ENCODE measurements around the gene HAVCR1. TPM values are rescaled to one million over a fixed set of nuclear protein-coding genes. Genes with fewer than 3 reads are reported as not detected.
"Not testable (repeated sequence)": the region's sequence is repeated elsewhere in the genome, so short reads cannot be mapped to it uniquely, and the experiment has no call there.

Gene HAVCR1
- total RNA-seq (2014; rRNA removed; shearing (Covaris generic)), result not detected in 2 replicates
- polyA plus RNA-seq (2014; cell fraction: nucleus; rRNA removed), result not detected in 2 replicates

- DNase-seq (ENCODE audit: extremely low read depth, low read depth), result no peak
Measured at GRCh38 chr5:157059093-157059539, at the start of gene HAVCR1. HAVCR1 (minus strand) TSS chr5:157059116; CDS start chr5:157057943, 1,173 bp downstream.

GRCh38 chr5:157107508-157107907 is 48.6 kb upstream of the HAVCR1 start:
- no peak for DNase-seq (ENCODE audit: extremely low read depth, low read depth)

GRCh38 chr5:157106630-157107461 is 47.9 kb upstream of the HAVCR1 start:
- DNase-seq (ENCODE audit: extremely low read depth, low read depth), result no peak

GRCh38 chr5:157100140-157100679 is 41.3 kb upstream of the HAVCR1 start:
- DNase-seq (ENCODE audit: extremely low read depth, low read depth), result peak; percentile 15

- no peak for DNase-seq (ENCODE audit: extremely low read depth, low read depth)
Measured at GRCh38 chr5:157088342-157088990, 29.6 kb upstream of the HAVCR1 start.

- DNase-seq (ENCODE audit: extremely low read depth, low read depth), result no peak
Measured at GRCh38 chr5:157086751-157087359, 27.9 kb upstream of the HAVCR1 start.

GRCh38 chr5:157085930-157086329 is 27.0 kb upstream of the HAVCR1 start:
- no peak for DNase-seq (ENCODE audit: extremely low read depth, low read depth)

- no peak for DNase-seq (ENCODE audit: extremely low read depth, low read depth)
Measured at GRCh38 chr5:157080286-157080685, 21.4 kb upstream of the HAVCR1 start.

- no peak for DNase-seq (ENCODE audit: extremely low read depth, low read depth)
Measured at GRCh38 chr5:157076558-157076957, 17.6 kb upstream of the HAVCR1 start.

GRCh38 chr5:157072508-157072907 is 13.6 kb upstream of the HAVCR1 start:
- DNase-seq (ENCODE audit: extremely low read depth, low read depth), result no peak

GRCh38 chr5:157069949-157070348 is 11.0 kb upstream of the HAVCR1 start:
- DNase-seq (ENCODE audit: extremely low read depth, low read depth), result no peak

GRCh38 chr5:157068785-157069184 is 9.9 kb upstream of the HAVCR1 start:
- no peak for DNase-seq (ENCODE audit: extremely low read depth, low read depth)

GRCh38 chr5:157068339-157068738 is 9.4 kb upstream of the HAVCR1 start:
- no peak for DNase-seq (ENCODE audit: extremely low read depth, low read depth)

GRCh38 chr5:157067005-157067404 is 8.1 kb upstream of the HAVCR1 start:
- DNase-seq (ENCODE audit: extremely low read depth, low read depth), result no peak

- DNase-seq (ENCODE audit: extremely low read depth, low read depth), result no peak
Measured at GRCh38 chr5:157066080-157066479, 7.2 kb upstream of the HAVCR1 start.

- no peak for DNase-seq (ENCODE audit: extremely low read depth, low read depth)
Measured at GRCh38 chr5:157063776-157064430, 5.0 kb upstream of the HAVCR1 start.

- no peak for DNase-seq (ENCODE audit: extremely low read depth, low read depth)
Measured at GRCh38 chr5:157059891-157060290, 975 bp upstream of the HAVCR1 start.

- no peak for DNase-seq (ENCODE audit: extremely low read depth, low read depth)
Measured at GRCh38 chr5:157057459-157058370, 1.2 kb downstream of the HAVCR1 start.

GRCh38 chr5:157056848-157057247 is 2.1 kb downstream of the HAVCR1 start:
- DNase-seq (ENCODE audit: extremely low read depth, low read depth), result not testable (repeated sequence)
